Activated T-helper 9 cell treated with anti-CD3 and anti-CD28 coated beads, Interleukin-2, amount 50 U/mL, for 16 hours (primary cell): ENCODE measurements around the gene ESAM.

Experiments
- DNase-seq: peaks from one replicate; pipeline ENCODE4 v3.0.0-alpha.2; 2020; ENCODE audit warnings: low read depth

ESAM gene

DNA sequence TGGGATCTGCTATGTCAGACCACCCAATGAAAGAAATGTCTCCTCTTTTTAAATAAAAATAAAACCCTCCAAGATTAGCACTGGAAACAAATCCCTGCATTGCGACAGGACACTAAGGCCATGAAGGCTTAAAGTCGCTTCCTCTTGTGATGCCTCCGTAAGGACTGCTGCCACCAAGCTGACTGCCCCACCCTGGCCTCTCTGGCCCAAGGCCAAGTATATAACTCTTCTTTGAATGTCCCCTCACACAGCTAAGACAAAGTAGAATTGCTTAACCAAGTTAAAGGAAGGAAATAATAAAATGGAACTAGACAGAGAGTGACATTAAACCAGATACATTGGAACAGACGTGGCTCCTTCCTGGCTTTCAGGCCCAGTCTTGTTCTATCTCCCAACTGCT lies 29.9 kb downstream of the ESAM start:
- no peak for DNase-seq

- DNase-seq = no peak
Measured at GRCh38 chr11:124729571-124729970, 32.5 kb downstream of the ESAM start.

DNA sequence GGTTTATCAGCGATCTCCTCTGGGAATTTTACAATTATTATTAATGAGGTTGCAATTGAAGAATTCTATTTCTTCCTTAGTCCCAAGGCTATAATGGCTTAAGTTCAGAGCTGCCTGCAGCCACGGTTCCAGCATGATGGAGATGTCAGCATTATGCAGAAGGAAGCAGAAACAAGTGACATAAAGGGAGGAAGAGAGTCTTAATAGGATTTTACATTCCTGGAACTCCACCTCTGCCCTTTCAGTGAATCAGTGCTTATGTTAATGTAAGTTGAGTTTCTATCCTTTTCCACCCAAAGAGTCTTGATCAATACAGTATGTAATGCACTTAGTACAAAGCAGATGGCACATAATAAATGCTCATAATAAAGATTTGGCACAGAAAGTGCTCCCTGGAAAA lies 34.0 kb downstream of the ESAM start:
- DNase-seq = no peak

DNA sequence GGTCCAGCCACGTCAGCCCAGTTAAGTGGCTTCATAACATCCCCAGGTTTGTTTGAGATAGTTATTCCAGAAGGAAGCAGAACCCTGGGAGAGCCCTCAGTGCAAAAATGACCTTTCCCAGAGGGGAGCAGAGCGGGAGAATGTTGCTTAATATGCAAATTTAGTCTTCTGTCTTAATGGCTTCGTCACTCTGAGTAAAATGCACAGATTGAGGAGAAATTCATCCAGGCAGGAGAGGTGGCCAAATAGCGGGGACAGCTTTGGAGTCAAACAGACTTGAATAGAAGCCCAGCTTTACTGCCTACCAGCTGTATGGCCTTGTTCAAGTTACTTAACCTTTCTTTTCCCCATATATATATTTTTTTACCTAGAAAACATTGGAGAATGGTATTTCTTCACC lies 34.6 kb downstream of the ESAM start:
- no peak for DNase-seq

- no peak for DNase-seq
Measured at GRCh38 chr11:124725719-124726105, 36.4 kb downstream of the ESAM start.

DNA sequence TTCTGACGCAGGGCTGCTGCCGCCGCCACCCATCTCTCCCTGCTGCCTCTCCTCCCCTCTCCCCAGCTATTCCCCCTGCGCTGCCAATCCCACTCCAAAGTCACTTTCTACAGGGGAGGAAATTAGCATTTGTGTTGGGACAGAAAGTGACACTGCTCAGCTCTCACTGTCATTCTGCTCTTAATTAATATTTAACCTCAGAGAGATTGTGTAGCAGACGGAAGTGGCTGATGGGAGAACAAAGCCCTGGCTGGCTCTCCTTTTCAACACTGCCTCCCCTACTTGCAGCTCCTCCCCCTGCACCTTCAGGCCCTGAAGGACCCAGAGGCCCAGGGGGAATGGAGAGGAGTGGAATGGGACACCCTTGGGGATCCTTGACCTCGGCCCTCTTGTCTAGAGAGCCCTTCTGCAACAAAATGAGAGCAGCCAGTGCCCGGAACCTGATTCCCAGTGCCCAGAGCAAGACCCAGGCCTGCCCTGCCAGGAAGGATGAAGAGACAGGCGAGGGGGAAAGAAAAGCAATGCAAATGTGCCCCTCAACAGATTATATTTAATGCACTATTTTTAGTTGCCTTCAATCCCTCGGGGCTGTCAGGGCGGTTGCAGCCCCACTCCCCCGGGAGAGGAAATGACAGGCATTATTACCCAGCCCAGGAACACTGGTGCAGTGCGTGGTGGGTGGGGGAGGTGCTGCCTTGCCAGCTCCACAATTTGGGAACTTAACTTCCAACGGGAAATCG lies 36.9 kb downstream of the ESAM start:
- DNase-seq = no peak

GRCh38 chr11:124722176-124722575 lies 39.9 kb downstream of the ESAM start:
- DNase-seq = no peak

GRCh38 chr11:124719534-124719933 lies 42.6 kb downstream of the ESAM start:
- no peak for DNase-seq

- no peak for DNase-seq
Measured at GRCh38 chr11:124718801-124719200, 43.3 kb downstream of the ESAM start.

DNA sequence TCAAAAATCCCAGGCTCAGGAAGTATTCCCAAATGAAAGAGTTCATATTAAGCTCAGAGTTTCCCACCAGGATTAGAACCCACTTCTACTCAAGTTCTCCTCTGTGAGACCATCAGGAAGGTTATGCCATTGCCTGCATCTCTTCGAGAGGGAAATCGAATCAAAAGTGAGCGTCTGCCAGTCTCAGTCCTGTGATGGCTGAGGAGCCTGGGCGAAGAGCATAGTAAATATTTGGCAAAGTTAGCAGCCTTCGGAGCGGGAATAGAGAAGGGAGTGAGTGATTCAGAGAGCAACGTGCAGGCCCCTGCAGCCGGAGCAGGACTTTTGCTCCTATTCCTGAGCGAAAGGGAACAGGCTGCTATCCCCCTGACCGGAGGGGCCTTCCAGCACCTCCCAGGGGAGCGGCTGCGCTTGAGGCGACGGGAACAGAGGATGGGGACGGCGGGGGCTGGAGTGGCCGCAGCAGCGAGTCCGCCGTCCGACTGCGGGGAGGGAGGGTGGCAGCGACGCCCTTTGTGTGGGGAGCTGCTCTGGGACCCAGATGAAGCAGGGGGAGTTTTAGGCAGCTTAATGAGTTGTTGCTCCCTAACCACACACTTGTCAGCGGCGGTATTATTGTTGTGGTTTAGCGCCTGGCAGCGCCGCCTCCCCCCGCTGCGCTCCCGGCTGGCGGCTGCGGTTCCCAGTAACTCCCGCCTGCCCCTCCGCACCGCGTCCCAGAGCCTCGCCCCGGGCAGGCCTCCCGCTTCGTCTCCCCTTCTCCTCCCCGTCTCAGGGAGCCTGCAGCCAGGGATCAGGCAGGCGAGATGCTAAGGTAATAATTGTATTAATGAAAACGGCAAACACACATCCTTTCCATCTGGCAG lies 44.1 kb downstream of the ESAM start:
- DNase-seq = no peak

DNA sequence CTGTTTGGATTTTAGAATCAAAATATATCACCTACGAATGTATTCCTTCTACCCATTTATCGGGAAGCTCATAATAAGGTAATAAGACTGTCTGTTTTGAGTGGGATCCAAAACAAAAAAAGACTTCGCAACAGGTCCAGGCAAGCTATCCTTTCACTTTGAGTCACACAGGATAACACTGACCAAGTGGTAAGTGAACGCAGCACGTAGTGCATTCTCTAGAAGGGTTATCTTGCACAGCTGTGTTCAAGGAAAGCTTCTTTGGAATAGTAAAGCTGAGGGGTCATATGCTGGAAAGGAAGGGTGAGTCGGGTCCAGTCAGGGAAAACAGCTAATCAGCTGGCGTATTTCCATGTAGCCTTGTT lies 44.7 kb downstream of the ESAM start:
- no peak for DNase-seq

- DNase-seq = no peak
Measured at GRCh38 chr11:124716591-124716990, 45.5 kb downstream of the ESAM start.

DNA sequence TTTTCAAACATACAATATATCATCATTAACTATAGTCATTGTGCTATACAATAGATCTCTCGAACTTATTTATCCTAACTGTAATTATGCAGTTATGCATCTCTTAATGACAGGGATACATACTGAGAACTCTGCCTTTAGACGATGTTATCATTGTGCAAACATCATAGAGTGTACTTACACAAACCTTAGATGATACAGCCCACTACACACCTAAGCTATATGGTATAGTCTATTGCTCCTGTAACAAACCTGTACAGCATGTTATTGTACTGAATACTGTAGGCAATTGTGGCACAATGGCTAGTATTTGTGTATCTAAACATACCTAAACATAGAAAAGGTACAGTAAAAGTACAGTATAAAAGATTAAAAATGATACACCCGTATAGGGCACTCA lies 49.7 kb downstream of the ESAM start:
- DNase-seq = no peak

GRCh38 chr11:124707829-124708228 lies 54.3 kb downstream of the ESAM start:
- DNase-seq = no peak
